ENCODE measurements around the gene OR2T34. TPM values are rescaled to one million over a fixed set of nuclear protein-coding genes. Genes with fewer than 3 reads are reported as not detected.
"Not testable (repeated sequence)": the region's sequence is repeated elsewhere in the genome, so short reads cannot be mapped to it uniquely, and the experiment has no call there.

Gene OR2T34

GRCh38 chr1:248547383-248547782, 27.2 kb downstream of the OR2T34 start:
- H4K5ac ChIP-seq (ENCODE audit: low read length); H3K4ac ChIP-seq (ENCODE audit: low read depth, low read length); H3K79me2 ChIP-seq (ENCODE audit: control insufficient read depth, insufficient read depth, low read length); H2BK5ac ChIP-seq (ENCODE audit: low read length); H3K27me3 ChIP-seq (ENCODE audit: insufficient read depth, low read length, poor library complexity); H3K4me1 ChIP-seq (ENCODE audit: control insufficient read depth, low read depth, low read length); H3K4me3 ChIP-seq (ENCODE audit: low read length); H3K23ac ChIP-seq (ENCODE audit: low read length); H3K56ac ChIP-seq (ENCODE audit: low read length); H3K27ac ChIP-seq (ENCODE audit: low read depth, low read length); H3K18ac ChIP-seq (ENCODE audit: low read length); H4K8ac ChIP-seq (ENCODE audit: low read depth, low read length); DNase-seq; H3K9ac ChIP-seq (ENCODE audit: low read length); H2BK120ac ChIP-seq (ENCODE audit: low read depth, low read length); H2AK5ac ChIP-seq (ENCODE audit: low read length); H3K36me3 ChIP-seq (ENCODE audit: control insufficient read depth, insufficient read depth, low read length); H2BK15ac ChIP-seq (replicated peaks; ENCODE audit: low read depth); H3K79me1 ChIP-seq (ENCODE audit: low read length); H3K4me2 ChIP-seq (ENCODE audit: low read length): not testable (repeated sequence)
- no CpG with 5 or more reads among the region's 2 CpGs for WGBS (ENCODE audit: extremely low coverage, insufficient coverage, low lambda C conversion rate)

- H3K27me3 ChIP-seq (ENCODE audit: insufficient read depth, low read length, poor library complexity); H4K8ac ChIP-seq (ENCODE audit: low read depth, low read length); H3K4me3 ChIP-seq (ENCODE audit: low read length); H2BK15ac ChIP-seq (replicated peaks; ENCODE audit: low read depth); H3K56ac ChIP-seq (ENCODE audit: low read length); H3K79me2 ChIP-seq (ENCODE audit: control insufficient read depth, insufficient read depth, low read length); H2BK120ac ChIP-seq (ENCODE audit: low read depth, low read length); H4K5ac ChIP-seq (ENCODE audit: low read length); H3K27ac ChIP-seq (ENCODE audit: low read depth, low read length); H2AK5ac ChIP-seq (ENCODE audit: low read length); H3K36me3 ChIP-seq (ENCODE audit: control insufficient read depth, insufficient read depth, low read length); DNase-seq; H3K4me1 ChIP-seq (ENCODE audit: control insufficient read depth, low read depth, low read length); H3K4ac ChIP-seq (ENCODE audit: low read depth, low read length); H3K9ac ChIP-seq (ENCODE audit: low read length); H3K23ac ChIP-seq (ENCODE audit: low read length); H3K79me1 ChIP-seq (ENCODE audit: low read length); H3K4me2 ChIP-seq (ENCODE audit: low read length); H3K18ac ChIP-seq (ENCODE audit: low read length); H2BK5ac ChIP-seq (ENCODE audit: low read length): not testable (repeated sequence)
Observed at GRCh38 chr1:248537449-248537848, 37.1 kb downstream of the OR2T34 start.

Small RNA genes lying within 50 kb of the gene (small RNA-seq; reads per million reads assigned to genes)
- not detected for gene RF00019 (ENCODE audit: insufficient read depth)
